GM12864 (cell line): ENCODE data around the gene SPAG7.
A peak's percentile ranks its signal among the peaks of the same experiment; 100 is the strongest.

Experiments used
- DNase-seq: peaks from one replicate; pipeline ENCODE4 v3.0.0-alpha.2; 2011; ENCODE audit warnings: low read depth
- H3K4me3 ChIP-seq: 2 replicates; pipeline ENCODE4 v1.5.1; 2011; ENCODE audit warnings: mild to moderate bottlenecking, low read depth, low read length, control low read depth
- TF ChIP-seq, protein P1 (sequence below): IDR thresholded peaks from 2 replicates; pipeline ENCODE4 v1.5.1; 2011; ENCODE audit warnings: low read depth, mild to moderate bottlenecking, moderate library complexity, low read length, control low read depth, inconsistent platforms; ENCODE audit errors: missing control alignments

Gene SPAG7

DNA sequence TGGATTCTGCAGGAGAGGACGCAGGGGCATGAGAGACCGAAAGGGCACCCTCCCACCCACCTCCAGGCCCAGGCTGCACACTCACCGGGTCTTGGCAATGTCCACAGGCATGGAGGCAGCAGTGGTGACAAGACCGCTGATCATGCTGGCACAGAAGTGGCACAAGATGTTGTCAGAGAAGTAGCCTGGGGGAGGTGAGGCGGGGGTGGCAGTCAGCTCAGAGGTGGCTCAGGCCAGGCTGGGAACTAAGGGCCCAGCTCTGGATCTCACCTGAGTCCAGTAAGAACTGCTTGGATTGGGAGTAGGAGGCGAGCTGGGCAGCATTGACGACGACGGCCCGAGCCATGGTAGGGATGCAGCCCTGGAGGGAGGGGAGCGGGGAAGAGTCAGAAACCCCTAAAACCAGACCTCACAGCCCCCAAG lies 29.5 kb downstream of the SPAG7 start:
- H3K4me3 ChIP-seq = no peak overlapping the region
- TF ChIP-seq, protein P1, sequence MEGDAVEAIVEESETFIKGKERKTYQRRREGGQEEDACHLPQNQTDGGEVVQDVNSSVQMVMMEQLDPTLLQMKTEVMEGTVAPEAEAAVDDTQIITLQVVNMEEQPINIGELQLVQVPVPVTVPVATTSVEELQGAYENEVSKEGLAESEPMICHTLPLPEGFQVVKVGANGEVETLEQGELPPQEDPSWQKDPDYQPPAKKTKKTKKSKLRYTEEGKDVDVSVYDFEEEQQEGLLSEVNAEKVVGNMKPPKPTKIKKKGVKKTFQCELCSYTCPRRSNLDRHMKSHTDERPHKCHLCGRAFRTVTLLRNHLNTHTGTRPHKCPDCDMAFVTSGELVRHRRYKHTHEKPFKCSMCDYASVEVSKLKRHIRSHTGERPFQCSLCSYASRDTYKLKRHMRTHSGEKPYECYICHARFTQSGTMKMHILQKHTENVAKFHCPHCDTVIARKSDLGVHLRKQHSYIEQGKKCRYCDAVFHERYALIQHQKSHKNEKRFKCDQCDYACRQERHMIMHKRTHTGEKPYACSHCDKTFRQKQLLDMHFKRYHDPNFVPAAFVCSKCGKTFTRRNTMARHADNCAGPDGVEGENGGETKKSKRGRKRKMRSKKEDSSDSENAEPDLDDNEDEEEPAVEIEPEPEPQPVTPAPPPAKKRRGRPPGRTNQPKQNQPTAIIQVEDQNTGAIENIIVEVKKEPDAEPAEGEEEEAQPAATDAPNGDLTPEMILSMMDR = no peak
- DNase-seq = no peak

DNA sequence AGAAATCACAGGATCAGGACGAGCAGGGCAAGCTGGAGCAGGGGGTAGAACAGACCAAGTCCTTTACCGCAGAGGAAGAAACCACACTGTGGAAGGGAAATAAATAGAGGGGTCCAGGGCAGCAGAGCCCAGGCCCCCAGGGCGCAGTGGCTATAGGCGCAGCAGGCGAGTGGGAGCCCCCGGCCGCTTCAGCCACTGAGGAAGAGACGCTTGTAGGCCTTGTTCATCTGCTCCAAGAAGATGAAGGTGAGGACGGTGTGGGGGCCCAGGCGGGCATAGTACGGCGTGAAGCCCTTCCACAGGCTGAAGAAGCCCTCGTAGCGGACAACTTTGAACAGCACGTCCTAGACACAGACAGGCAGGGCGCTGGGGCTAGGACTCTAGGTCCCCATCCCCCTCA lies 30.1 kb downstream of the SPAG7 start:
- DNase-seq = no peak

DNA sequence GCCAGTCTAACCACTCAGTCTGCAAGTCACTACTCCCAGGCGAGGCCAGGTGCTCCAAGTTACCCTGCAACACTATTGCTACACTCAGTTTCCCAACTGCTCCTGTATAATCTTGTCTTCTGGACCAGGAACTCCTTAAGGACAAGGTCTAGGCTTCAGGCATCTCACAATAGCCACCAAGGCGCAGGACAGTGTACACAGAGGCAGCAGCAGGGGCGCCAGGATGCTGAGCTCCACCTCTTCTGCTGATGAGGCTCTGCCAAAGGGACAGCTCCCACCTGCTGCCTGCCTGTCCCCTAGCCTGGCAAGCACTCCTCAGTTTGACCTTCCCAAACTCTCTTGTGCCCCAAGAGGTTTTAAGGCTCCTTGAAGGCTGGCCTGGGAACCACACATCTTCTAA lies 31.2 kb downstream of the SPAG7 start:
- TF ChIP-seq, protein P1 = no peak
- DNase-seq = no peak
- no peak overlapping the region for H3K4me3 ChIP-seq

More for the DNA sequence above, 30.1 kb downstream of the SPAG7 start:
- TF ChIP-seq, protein P1 = no peak
- no peak overlapping the region for H3K4me3 ChIP-seq

DNA sequence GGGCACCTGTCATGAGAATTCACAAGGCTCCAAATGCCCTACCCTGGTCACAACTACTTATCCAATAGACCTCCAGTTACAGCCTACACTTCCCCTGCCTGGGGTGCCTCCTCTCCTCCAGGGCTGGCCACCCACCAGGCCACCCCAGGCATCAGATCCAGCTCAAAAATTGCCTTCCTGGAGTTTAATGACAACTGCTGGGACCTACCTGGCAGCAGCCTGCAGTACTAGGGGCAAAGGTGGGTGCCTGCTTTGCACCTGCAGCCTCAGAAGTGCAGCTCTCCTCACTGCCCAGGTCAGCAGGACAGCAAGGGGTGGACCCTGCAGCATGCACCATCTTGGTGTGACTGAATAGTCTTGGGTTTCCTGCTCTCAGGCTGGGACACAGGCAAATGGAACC lies 32.0 kb downstream of the SPAG7 start:
- no peak overlapping the region for H3K4me3 ChIP-seq
- TF ChIP-seq, protein P1 = no peak
- no peak for DNase-seq

DNA sequence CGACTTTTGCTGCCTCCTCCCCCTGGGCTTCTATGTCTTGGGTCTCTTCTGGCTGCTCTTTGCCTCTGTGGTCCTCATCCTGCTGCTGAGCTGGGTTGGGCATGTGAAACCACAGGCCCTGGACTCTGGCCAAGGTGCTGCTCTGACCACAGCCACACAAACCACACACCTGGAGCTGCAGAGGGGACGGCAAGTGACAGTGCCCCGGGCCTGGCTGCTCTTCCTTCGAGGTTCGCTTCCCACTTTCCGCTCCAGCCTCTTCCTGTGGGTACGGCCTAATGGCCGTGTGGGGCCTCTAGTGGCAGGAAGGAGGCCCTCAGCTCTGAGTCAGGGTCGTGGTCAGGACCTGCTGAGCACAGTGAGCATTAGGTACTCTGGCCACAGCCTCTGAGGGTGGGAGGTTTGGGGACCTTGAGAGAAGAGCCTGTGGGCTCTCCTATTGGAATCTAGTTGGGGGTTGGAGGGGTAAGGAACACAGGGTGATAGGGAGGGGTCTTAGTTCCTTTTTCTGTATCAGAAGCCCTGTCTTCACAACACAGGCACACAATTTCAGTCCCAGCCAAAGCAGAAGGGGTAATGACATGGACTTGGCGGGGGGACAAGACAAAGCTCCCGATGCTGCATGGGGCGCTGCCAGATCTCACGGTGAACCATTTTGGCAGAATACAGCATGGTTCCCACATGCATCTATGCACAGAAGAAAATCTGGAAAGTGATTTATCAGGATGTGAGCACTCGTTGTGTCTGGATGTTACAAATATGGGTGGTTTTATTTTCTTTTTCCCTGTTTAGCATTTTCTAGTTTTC lies 33.2 kb downstream of the SPAG7 start:
- DNase-seq = no peak
- H3K4me3 ChIP-seq = no peak overlapping the region
- TF ChIP-seq, protein P1 = peak; percentile 14

DNA sequence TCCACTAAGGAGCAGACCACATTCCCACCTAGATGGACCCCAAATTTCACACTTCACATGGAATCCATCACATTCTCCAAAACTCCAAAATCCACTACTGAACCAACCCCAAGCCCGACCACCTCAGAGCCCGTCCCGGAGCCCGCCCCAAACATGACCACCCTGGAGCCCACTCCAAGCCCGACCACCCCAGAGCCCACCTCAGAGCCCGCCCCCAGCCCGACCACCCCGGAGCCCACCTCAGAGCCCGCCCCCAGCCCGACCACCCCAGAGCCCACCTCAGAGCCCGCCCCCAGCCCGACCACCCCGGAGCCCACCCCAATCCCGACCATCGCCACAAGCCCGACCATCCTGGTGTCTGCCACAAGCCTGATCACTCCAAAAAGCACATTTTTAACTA lies 34.0 kb downstream of the SPAG7 start:
- TF ChIP-seq, protein P1 = no peak
- DNase-seq = no peak
- no peak overlapping the region for H3K4me3 ChIP-seq

DNA sequence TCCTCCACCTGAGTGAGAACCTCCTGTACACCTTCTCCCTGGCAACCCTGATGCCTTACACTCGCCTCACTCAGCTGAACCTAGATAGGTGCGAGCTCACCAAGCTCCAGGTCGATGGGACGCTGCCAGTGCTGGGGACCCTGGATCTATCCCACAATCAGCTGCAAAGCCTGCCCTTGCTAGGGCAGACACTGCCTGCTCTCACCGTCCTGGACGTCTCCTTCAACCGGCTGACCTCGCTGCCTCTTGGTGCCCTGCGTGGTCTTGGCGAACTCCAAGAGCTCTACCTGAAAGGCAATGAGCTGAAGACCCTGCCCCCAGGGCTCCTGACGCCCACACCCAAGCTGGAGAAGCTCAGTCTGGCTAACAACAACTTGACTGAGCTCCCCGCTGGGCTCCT lies 34.9 kb downstream of the SPAG7 start:
- no peak for DNase-seq
- H3K4me3 ChIP-seq = no peak overlapping the region
- TF ChIP-seq, protein P1 = no peak
